Erythroblast (primary cell): ENCODE results near the gene AUTS2.
"Not testable (repeated sequence)": the region's sequence is repeated elsewhere in the genome, so short reads cannot be mapped to it uniquely, and the experiment has no call there.

Experiments
- DNase-seq, 2 experiments: peaks; one replicate each; lab custom pipeline; 2025; lab: John Stamatoyannopoulos, UW
- GATA1 ChIP-seq: IDR thresholded peaks from 2 replicates; pipeline ENCODE4 v1.6.1; 2011; ENCODE audit warnings: low read depth, mild to moderate bottlenecking, control low read depth, low read length, moderate library complexity
- POLR2A ChIP-seq: IDR thresholded peaks from 2 replicates; pipeline ENCODE4 v1.6.1; 2011; ENCODE audit warnings: mild to moderate bottlenecking, low read length

Gene AUTS2

GRCh38 chr7:70356085-70356786, 758.0 kb downstream of the AUTS2 start:
- TF ChIP-seq GATA1 = no peak
- no peak for TF ChIP-seq POLR2A
- no peak for DNase-seq

- no peak for DNase-seq
- TF ChIP-seq POLR2A = no peak
- no peak for TF ChIP-seq GATA1
These were observed 758.6 kb downstream of the AUTS2 start for GRCh38 chr7:70356787-70357328.

- DNase-seq = no peak
- no peak for TF ChIP-seq GATA1
- TF ChIP-seq POLR2A = no peak
These were observed 762.3 kb downstream of the AUTS2 start for GRCh38 chr7:70360557-70360956.

- DNase-seq = no peak
These were observed 763.5 kb downstream of the AUTS2 start for GRCh38 chr7:70361821-70362220.

GRCh38 chr7:70364393-70364792, 766.1 kb downstream of the AUTS2 start:
- not testable (repeated sequence) for DNase-seq

More at GRCh38 chr7:70361821-70362220, 763.5 kb downstream of the AUTS2 start:
- TF ChIP-seq POLR2A = no peak
- no peak for TF ChIP-seq GATA1

- DNase-seq = no peak
- TF ChIP-seq POLR2A = no peak
- no peak for TF ChIP-seq GATA1
These were observed 773.4 kb downstream of the AUTS2 start for GRCh38 chr7:70371652-70372051.

- TF ChIP-seq POLR2A (no peak), GATA1 (no peak)
- no peak for DNase-seq
These were observed 774.7 kb downstream of the AUTS2 start for GRCh38 chr7:70372768-70373515.

GRCh38 chr7:70374772-70375533, 776.7 kb downstream of the AUTS2 start:
- DNase-seq = no peak

GRCh38 chr7:70376561-70377031, 778.3 kb downstream of the AUTS2 start:
- TF ChIP-seq GATA1 (no peak), POLR2A (no peak)
- DNase-seq = peak in 1 of 2 experiments; percentile 1

More at GRCh38 chr7:70374772-70375533, 776.7 kb downstream of the AUTS2 start:
- TF ChIP-seq GATA1 (no peak), POLR2A (no peak)

- no peak for DNase-seq
- no peak for TF ChIP-seq GATA1
- no peak for TF ChIP-seq POLR2A
These were observed 779.7 kb downstream of the AUTS2 start for GRCh38 chr7:70377957-70378356.

- TF ChIP-seq POLR2A (no peak), GATA1 (no peak)
- no peak for DNase-seq
These were observed 780.9 kb downstream of the AUTS2 start for GRCh38 chr7:70379210-70379609.

GRCh38 chr7:70380421-70381015, 782.2 kb downstream of the AUTS2 start:
- no peak for TF ChIP-seq POLR2A
- no peak for TF ChIP-seq GATA1
- DNase-seq = no peak
